Cardiac fibroblast (primary cell): ENCODE results near the gene MYO7A.

ENCODE experiments used
- DNase-seq, 2 donors: peaks; one replicate each; pipeline versions ENCODE4 v3.0.0 to v3.0.0-alpha.2; 2010; ENCODE audit warnings: low read depth in 2 of 2
- H3K4me3 ChIP-seq, 2 donors: replicated peaks in 1 of 2; 1 replicate in 1 of 2; 2 replicates in 1 of 2; pipeline ENCODE4 v1.5.1; 2011; ENCODE audit warnings: low read depth in 2 of 2, low read length in 2 of 2, mild to moderate bottlenecking in 2 of 2, moderate library complexity in 1 of 2
- TF ChIP-seq, protein P1 (sequence below): IDR thresholded peaks from one replicate; pipeline ENCODE4 v1.5.1; 2011; ENCODE audit warnings: low read depth, mild to moderate bottlenecking, low read length, inconsistent platforms

Gene MYO7A

GRCh38 chr11:77101043-77101537 is 27.0 kb upstream of the MYO7A start:
- no peak overlapping the region for H3K4me3 ChIP-seq
- peak; percentile 42 to 55 for DNase-seq
- TF ChIP-seq, protein P1, sequence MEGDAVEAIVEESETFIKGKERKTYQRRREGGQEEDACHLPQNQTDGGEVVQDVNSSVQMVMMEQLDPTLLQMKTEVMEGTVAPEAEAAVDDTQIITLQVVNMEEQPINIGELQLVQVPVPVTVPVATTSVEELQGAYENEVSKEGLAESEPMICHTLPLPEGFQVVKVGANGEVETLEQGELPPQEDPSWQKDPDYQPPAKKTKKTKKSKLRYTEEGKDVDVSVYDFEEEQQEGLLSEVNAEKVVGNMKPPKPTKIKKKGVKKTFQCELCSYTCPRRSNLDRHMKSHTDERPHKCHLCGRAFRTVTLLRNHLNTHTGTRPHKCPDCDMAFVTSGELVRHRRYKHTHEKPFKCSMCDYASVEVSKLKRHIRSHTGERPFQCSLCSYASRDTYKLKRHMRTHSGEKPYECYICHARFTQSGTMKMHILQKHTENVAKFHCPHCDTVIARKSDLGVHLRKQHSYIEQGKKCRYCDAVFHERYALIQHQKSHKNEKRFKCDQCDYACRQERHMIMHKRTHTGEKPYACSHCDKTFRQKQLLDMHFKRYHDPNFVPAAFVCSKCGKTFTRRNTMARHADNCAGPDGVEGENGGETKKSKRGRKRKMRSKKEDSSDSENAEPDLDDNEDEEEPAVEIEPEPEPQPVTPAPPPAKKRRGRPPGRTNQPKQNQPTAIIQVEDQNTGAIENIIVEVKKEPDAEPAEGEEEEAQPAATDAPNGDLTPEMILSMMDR: peak; percentile 69

DNA sequence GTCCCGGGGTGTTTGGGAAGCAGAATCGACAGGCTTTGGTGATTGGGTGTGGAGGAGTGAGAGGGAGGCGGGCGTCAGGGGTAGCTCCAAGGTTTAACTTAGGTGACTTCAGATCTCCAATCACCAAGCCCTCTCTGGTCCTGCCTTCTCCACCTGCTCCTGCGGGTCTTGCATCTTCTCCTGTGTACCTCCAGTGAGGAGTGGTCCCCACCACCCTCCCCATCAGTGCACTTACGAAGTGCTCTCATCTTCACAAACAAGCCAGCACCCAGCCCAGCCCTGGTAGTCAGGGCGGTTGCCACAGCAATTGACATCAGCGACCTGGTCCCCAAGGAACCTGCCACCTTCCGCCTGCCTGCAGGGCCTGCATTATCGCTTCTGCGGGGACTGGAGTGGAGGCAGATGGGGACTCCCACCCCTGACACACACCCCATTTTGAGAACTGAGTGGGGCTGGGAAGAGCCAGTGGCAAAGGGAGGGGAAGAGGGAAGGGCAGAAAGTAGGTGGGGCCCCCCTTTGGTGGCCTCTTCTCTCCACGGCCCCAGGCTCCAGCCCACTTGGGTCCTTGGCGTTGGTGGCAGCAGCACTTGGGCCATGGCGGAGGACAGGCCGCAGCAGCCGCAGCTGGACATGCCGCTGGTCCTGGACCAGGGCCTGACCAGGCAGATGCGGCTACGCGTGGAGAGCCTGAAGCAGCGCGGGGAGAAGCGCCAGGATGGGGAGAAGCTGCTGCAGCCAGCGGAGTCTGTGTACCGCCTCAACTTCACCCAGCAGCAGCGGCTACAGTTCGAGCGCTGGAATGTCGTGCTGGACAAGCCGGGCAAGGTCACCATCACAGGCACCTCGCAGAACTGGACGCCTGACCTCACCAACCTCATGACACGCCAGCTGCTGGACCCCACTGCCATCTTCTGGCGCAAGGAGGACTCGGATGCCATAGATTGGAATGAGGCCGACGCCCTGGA is 25.5 kb upstream of the MYO7A start, which contains the start of gene OMP:
TSS of gene OMP (plus strand) at position 595 of the 965 bp plus-strand sequence. CDS start at position 595, 0 bp downstream.
- TF ChIP-seq, protein P1: no peak
- H3K4me3 ChIP-seq: no peak within 1 kb of the TSS
- DNase-seq: no peak

DNA sequence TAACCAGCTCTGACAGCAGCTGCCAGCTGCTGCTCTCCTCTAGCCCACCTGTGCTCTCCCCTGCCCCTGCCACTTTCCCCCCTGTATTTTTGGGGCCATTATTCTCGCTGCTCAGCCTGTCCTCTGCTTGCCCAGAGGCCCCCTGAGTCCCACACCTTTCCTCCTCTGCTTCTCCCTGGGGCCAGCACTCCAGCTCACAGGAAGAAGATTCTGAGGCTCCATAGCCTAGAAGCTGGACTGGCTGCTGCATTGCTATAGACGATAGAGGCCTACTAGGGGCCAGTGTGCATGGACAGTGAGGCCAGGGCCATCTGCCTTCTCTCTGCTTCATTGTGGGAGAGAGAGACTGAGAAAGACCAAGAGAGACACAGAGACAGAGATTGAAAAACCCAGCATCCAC is 24.7 kb upstream of the MYO7A start:
- no peak overlapping the region for H3K4me3 ChIP-seq
- DNase-seq: no peak
- TF ChIP-seq, protein P1: no peak

GRCh38 chr11:77104727-77105126 is 23.3 kb upstream of the MYO7A start:
- DNase-seq: peak in 1 of 2 donors; percentile 22
- TF ChIP-seq, protein P1: no peak
- H3K4me3 ChIP-seq: no peak overlapping the region

- no peak overlapping the region for H3K4me3 ChIP-seq
- TF ChIP-seq, protein P1: no peak
- no peak for DNase-seq
Observed at GRCh38 chr11:77106321-77106720, 21.7 kb upstream of the MYO7A start.

DNA sequence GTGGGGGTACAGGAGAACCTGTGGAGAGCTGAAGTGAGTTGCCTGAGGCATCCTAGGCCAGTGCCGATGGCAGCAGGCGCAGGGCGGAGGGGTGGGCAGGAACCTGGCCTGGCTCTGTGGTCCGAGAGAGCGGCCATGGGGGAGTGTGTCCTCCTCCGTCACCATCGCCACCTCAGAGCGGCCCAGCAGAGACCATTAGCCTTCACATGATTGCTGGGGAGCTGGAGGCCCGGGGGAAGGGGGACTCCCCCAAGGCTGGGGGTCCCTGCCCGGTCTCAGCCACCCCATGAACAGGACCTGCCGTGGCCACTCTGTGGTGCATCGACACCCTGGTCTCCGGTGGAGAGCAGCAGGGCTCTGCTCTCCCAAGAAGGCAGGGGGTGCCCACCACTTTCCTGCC is 21.3 kb upstream of the MYO7A start:
- TF ChIP-seq, protein P1: no peak
- no peak for DNase-seq

More for the DNA sequence above, 21.3 kb upstream of the MYO7A start:
- H3K4me3 ChIP-seq: no peak overlapping the region
